Gastrocnemius medialis (tissue), 4 donors: Measurements from ENCODE around the gene STON2.

Experiments used
- CTCF ChIP-seq, 5 experiments: fragments of 450-650 bp in 3 of 5; fragments of 200-600 bp in 2 of 5; sonication (generic) in 2 of 5; IDR thresholded peaks in 4 of 5; conservative IDR thresholded peaks in 1 of 5; 1 replicate in 4 of 5; 2 replicates in 1 of 5; pipeline ENCODE4 v1.5.1; 2016 to 2019; ENCODE audit warnings: antibody characterized with exemption in 5 of 5, mild to moderate bottlenecking in 3 of 5, moderate library complexity in 3 of 5
- POLR2A ChIP-seq, 2 donors: fragments of 450-650 bp; IDR thresholded peaks; one replicate each; pipeline ENCODE4 v1.6.1; 2017; ENCODE audit warnings: antibody characterized with exemption in 2 of 2, mild to moderate bottlenecking in 2 of 2, moderate library complexity in 2 of 2

DNA sequence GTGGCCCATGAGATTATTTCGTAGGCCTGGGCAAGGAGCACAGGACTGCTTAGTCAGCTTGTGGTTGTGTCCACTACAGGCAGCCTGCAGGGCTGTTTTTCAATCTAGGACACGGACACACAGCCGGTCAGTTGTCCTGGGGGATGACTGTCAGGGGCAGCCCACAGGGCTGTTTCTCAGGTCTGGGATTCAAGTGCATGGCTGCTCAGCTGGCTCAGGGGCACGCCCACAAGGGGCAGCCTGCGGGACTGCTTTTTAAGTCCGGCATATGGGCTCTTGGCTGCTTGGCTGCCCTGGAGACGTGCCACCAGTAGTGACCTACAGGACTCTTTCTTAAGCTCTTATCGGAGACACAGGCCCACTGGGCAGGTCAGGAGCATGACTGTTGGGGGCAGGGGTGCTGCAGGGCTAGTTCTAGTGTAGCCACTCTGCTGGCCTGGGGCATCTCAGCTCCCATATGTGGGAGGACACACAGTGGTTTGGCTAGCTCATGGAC, 152.8 kb downstream of the STON2 start:
- TF ChIP-seq CTCF (IDR thresholded peaks at IDR 0.05 in 4 of 5, conservative IDR thresholded peaks at IDR 0.05 in 1 of 5) = no peak
- no peak for TF ChIP-seq POLR2A (IDR thresholded peaks at IDR 0.05)
